GM19372 (cell line): ENCODE results near the gene LY6G5C.

Experiments
- ATAC-seq: cut with Tn5 transposase; IDR thresholded peaks from one replicate; pipeline ENCODE4 v1.9.1; 2021; ENCODE audit warnings: mild to moderate bottlenecking, low read depth, moderate library complexity; ENCODE audit not compliant: unreplicated experiment

The LY6G5C gene

DNA sequence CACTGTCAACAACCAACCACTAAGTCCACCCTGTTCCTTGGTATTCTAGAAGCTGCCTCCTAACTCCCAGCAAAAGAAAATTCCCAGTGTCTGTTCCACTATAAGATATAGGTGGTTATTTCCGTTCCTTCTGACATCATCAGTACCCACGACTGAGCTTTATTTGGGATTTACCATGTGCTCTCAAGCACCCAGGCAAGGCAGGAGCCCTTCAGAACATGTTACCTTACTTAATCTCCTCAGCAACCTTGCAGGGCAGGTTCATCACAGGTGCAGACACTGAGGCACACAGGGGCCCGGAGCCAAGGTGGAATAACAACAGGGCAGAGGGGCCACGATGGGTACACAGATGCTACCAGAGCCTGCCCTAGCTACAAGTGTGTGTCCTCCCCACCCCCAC lies 11.5 kb upstream of the LY6G5C start:
- ATAC-seq, result no peak

DNA sequence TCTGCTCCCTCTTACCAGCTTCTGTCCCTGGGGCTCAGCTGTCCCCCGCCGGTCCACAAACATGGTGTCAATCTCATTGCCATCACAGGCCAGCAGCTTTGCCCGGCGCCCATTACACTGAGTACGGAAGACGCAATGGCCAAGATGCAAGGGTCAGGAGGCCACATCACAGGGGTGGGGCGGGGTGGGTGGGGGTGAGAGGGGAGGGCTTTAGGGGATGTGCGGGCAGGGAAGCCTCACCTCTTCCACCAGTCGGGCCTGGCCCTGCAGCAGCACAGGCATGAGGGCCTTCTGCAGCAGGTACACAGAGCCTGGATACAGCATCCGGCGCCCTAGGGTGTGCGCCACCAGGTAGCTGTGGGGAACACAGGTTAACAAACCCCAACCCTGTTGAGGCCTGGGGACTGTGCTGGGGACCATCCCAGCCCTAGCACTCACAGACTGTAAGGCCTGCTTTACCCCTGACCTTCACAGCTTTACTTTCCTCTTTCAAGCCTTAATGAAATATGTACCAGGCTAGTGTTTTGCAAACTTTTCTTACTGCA lies 10.8 kb upstream of the LY6G5C start:
- no peak for ATAC-seq

DNA sequence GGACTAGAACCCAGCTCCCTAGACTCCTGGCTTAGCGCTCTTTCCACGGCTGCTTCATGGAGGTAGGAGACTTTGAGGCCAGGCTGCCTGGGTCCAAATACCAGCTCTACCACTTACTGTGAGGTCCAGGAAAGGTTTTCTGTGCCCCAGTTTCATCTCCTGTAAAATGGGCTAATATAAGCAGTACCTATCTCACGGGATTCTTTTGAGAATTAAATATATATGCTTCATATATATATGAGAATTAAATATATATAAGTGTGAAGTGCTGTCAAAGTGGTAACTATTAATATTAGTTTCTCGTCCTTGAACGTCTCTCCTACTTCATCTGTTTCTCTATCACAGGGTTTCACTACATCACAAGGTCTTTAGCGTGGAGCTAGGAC lies 10.2 kb upstream of the LY6G5C start:
- no peak for ATAC-seq

- no peak for ATAC-seq
Observed at GRCh38 chr6:31690231-31691077, 9.6 kb upstream of the LY6G5C start.

- no peak for ATAC-seq
Observed at GRCh38 chr6:31689249-31690110, 8.6 kb upstream of the LY6G5C start.

DNA sequence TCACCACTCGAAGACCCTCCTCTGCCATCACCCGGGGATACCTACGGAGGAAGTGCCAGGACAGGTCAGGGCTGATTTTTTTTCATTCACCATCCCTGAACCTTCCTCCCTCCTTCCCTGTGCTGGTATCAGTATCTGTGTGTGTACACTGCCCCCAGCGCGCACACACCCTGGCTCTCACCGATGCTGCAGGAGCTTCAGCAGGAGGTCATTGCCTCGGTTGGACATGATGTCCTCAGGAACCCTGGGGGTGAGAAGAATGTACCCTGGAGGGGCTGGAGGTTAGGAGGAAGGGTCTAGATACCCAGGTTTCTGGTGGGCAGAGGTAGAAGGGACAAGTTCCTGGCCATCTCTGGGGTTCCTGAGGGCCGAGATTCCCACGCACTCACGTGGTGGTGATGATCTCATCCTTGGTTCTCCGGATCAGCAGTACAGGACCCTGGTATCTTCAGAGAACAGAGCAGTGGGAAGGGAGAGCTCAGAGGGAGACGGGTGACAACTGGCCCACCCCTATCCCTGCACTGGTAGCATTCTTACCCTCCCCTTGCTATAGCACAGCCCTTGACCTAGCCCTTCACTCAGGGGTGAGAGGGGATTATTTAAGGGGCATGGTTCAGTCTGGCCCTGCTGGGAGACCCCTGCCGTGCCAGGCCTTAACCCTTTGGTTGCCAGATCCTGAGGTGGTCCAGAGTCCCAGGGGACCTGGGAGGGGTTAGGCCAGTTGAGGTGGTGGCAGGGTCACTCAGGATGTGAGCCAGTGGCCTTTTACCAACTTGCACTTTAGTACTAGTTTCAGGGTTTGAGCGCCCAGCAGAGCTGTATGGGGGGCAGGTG lies 7.2 kb upstream of the LY6G5C start:
- no peak for ATAC-seq

DNA sequence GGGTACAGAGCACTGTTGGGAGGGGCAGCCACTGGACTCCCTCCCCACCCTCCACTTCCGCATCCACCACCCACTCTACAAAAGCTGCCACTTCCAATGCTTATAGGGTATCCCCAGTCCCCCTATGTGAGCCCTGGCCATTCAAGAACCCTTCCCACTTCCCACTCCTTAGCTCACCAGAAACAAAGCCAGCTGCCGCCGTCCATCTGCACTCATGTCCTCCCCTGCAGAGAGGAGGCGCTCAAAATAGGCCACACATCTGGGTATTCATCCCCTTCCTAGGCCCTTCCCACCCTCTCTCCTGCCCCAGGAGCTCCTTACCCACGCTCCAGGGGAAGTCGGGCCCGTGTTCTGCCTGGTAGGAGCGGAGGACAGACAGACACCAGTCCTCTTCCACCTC lies 6.5 kb upstream of the LY6G5C start:
- no peak for ATAC-seq

DNA sequence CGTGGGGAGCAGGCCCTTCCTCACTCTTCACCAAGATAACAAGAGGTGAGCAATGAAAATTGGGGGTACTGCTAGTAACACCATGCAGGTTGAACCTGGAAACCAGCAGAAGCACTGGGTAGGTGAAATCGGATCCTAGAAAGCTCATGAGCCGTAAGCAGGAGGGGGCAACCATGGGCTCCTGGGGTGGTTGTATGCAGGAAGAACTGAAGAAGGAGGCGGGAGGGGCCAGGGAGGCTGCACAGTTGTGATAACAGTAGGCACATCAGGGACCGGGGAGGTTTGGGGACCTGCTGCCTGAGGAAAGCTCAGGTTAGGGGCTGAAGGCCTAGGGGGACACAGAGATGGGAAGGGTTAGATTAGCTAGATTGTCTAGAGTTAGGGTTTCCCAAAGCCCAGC lies 5.6 kb upstream of the LY6G5C start:
- no peak for ATAC-seq

- ATAC-seq, result no peak
Observed at GRCh38 chr6:31683591-31683990, 2.7 kb upstream of the LY6G5C start.

DNA sequence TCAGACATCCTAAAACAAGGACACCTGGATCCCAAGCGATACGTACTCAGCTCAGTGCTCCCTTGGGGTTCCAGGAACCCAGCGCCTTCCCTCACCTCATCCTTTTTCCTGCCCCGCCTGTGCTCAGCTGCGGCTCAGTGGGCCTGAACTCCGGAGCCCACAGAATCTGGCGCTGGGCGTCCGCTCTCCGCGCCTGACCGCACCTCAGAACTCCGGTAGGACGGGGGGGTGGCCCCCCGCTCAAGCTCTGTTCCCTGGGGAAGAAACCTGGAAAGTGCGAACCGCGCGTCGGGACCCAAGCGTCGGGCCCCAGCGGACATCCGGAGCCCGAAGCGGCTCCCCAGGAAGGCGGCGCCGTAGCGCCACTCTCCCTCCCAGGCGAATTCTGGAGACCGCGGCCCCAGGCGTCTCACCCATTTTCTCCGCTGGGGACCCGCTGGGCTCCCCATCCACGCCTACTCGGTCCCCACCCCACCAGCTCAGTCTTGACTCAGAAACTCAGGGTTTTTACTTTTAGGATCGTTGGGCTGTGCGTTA lies 336 bp upstream of the LY6G5C start:
- ATAC-seq, result no peak

- ATAC-seq, result no peak
Observed at GRCh38 chr6:31677955-31678354, 2.9 kb downstream of the LY6G5C start.

- ATAC-seq, result no peak
Observed at GRCh38 chr6:31676904-31677303, 4.0 kb downstream of the LY6G5C start.

DNA sequence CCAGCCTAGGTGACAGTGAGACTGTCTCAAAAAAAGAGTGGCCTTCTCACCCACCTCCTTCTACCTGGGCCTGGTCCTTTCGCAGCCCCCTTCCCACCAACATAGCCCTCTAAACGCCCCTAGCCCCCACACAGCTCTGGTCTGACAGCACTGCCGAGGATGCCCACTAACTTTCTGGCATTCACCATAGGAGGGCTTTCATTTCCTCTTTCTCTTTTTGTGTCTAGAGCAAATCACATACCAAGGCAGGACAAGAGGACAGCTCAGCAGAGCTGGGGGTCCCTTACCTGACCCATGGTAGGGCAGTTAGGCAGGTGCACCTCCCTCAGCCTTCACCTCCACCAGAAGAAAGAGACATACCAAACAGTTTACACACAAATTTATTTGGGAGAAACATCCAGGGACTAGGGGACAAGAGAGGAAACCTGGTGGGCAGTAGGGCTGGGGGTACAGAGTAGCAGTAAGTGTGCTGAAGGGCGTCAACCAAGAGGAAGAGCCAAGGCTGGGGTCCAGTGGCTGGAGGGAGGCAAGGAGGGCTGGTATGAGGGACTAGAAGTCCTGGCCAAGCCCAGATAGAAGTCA lies 4.5 kb downstream of the LY6G5C start:
- no peak for ATAC-seq

DNA sequence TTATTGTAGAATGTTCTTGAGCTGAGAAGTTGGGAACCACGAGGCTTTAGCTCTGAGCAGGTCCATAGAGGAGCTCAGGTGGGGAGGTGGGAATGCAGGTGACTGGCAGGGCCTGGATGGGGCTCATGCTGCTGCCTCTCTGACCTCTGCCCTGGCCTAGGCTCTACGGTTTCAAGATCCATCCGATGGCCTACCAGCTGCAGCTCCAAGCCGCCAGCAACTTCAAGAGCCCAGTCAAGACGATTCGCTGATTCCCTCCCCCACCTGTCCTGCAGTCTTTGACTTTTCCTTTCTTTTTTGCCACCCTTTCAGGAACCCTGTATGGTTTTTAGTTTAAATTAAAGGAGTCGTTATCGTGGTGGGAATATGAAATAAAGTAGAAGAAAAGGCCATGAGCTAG lies 11.2 kb downstream of the LY6G5C start, which contains the start of gene LY6G5B:
LY6G5B (plus strand) TSS at position 301 of the 400 bp plus-strand sequence. CDS start 975 bp downstream, outside the sequence.
- no peak for ATAC-seq

- no peak for ATAC-seq
Observed at GRCh38 chr6:31666337-31666965, 14.4 kb downstream of the LY6G5C start.

DNA sequence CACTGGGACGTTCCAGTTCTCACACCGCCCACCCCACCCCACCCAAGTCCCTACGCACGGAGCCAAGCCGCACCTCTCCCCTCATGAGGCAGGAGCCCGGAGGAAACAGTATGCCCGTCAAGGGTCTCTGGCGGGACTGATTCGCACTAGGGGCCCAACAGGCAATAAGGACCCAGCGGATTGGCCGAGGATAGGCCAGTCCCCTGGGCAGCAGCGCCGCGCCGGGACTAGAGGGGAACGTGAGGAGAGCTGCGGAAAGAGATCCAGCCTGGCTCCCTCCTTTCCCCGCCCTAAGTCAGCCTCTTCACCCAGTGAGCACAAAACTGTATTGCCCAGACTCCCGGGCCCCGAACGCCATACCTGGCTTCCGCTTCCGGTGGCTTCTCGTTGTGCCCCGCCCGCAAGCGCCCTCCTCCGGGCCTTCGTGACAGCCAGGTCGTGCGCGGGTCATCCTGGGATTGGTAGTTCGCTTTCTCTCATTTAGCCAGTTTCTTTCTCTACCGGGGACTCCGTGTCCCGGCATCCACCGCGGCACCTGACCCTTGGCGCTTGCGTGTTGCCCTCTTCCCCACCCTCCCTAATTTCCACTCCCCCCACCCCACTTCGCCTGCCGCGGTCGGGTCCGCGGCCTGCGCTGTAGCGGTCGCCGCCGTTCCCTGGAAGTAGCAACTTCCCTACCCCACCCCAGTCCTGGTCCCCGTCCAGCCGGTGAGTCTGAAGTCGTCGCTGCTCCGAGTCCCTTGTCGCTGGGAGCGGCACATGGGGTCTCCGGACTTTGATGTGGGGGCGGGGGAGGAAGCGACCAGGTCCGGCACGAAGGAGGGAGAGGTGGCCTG lies 15.1 kb downstream of the LY6G5C start, which contains the start of gene CSNK2B:
CSNK2B (plus strand) TSS at position 580 of the 836 bp plus-strand sequence. CDS start 752 bp downstream, outside the sequence.
- peak; percentile 85 for ATAC-seq

DNA sequence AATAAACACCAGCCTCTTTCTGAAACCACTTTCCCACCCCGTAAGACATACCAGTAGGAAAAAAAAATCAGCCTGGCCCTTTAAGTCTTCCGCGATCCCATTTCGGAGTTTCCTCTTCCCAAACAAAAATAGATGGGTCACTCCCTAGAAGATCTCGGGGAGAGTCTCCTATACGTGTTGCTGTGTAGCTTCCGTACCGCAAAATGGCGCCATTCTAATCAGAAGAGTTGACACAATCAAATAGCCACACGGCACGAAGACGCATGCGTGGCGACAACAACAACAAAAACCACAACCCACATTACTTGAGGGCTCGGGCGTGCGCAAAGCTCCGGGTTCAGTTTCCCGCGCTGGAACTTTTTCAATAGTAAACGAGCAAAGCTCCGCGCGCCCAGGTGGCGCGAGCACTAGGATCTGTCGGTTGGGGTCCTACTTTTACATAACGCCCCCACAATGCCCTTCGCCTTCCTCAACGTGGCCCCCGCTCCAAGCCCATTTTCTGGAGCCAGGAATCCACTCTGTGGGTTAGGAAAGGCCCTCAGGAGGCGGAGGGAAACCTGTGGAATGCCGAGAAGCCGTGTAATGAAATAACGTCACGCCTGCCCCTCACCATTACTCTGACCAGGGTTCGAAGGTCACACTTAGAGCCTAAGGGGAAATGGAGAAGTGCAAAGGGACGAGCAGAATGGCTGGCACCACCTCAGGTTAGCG lies 15.9 kb downstream of the LY6G5C start, which contains the start of gene GPANK1:
GPANK1 (minus strand) TSS at position 208 of the 711 bp plus-strand sequence. CDS start 519 bp downstream, outside the sequence.
- ATAC-seq, result no peak
